IPS DF 4.7 (cell line): ENCODE results near the gene MAP3K1.
"Not testable (repeated sequence)": the region's sequence is repeated elsewhere in the genome, so short reads cannot be mapped to it uniquely, and the experiment has no call there.

ENCODE experiments used
- DNase-seq: peaks from one replicate; pipeline ENCODE4 v3.0.0-alpha.2; 2013; ENCODE audit warnings: low spot score; ENCODE audit errors: extremely low read depth

The MAP3K1 gene

GRCh38 chr5:56814963-56815657, at the start of gene MAP3K1:
TSS of gene MAP3K1 (plus strand) at chr5:56815549. CDS start at chr5:56815574, 25 bp downstream.
- no peak for DNase-seq

GRCh38 chr5:56766926-56767325, 48.4 kb upstream of the MAP3K1 start:
- no peak for DNase-seq

GRCh38 chr5:56769875-56770604, 45.3 kb upstream of the MAP3K1 start:
- DNase-seq: no peak

GRCh38 chr5:56772767-56773166, 42.6 kb upstream of the MAP3K1 start:
- DNase-seq: no peak

GRCh38 chr5:56774957-56775356, 40.4 kb upstream of the MAP3K1 start:
- DNase-seq: no peak

DNA sequence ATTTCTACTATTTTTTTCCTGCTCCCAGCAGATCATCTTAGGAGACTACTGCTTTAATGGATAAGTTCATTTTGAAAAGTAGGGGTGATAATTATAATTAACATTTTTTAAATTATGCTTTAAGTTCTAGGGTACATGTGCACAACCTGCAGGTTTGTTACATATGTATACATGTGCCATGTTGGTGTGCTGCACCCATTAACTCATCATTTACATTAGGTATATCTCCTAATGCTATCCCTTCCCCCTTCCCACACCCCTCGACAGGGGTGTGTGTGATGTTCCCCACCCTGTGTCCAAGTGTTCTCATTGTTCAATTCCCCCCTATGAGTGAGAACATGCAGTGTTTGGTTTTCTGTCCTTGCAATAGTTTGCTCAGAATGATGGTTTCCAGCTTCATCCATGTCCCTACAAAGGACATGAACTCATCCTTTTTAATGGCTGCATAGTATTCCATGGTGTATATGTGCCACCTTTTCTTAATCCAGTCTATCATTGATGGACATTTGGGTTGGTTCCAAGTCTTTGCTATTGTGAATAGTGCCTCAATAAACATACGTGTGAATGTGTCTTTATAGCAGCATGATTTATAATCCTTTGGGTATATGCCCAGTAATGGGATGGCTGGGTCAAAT, 39.0 kb upstream of the MAP3K1 start:
- not testable (repeated sequence) for DNase-seq

DNA sequence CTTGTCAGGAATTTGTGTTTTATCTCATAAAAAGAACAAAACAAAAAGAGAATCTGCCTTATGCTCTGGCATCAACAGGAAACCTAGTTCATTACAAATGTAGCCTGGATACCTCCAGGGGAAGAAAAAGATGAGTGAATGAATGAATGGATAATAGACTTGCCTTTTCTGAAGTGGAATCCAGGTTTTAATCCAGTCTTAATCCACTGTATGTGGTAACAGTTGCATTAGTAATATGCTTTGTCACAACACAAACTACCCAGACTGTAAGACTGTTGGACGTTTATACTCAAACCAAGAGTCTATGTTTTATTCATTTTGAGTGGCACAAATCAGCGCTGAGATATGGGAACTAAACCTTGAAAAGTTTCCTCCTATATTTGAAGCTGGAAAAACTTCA, 32.1 kb upstream of the MAP3K1 start:
- DNase-seq: no peak

DNA sequence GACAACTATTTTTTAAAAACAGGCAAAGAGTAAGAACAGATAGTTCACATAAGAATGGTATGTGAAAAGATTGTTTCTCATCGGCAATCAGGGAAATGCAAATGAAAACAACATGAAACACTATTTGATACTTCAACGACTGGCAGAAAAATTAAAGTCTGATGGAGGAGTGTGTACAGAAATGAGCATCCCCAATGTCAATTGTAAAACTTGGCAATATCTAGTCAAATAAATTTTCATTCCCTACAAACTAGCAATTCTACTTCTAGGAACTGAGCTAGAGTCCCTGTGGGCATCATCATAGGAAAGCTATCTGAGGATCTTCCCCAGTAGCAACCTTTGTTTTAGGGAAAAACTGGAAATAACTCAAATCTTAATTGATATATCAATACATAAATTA, 29.0 kb upstream of the MAP3K1 start:
- no peak for DNase-seq

DNA sequence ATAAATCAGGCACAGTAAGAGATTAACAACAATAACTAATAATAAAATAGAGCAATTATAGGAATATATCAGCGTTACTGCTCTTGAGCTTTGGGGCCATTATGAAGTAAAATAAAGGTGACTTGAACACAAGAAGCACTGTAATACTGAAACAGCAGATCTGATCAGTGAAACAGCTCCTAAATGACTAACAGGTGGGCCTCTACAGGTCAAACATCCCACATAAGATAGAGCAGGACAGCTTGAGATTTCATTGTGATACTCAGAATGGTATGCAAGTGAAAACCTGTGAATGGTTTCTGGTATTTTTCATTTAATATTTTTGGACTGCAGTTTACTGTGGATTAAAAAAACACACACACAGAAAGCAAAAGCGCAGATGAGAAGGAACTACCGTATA, 24.0 kb upstream of the MAP3K1 start:
- DNase-seq: no peak

DNA sequence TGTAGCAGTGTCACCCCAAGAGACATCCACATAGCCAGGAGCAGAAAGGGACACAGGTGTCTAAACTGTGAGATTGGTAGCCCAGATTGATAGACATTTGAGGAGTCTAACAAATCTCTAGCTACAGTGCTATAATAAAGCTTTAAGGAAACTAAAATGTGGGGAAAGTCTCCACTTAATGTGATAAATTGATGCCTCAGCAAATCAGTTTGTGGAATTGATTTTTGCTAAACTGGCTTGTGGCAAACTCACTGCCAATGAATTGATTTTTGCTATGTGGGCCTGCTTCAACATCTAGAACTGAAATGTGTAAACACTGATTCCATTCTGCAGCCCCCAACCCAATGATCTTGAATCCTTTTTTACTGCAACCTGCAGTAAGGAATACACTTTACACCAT, 16.8 kb upstream of the MAP3K1 start:
- no peak for DNase-seq

DNA sequence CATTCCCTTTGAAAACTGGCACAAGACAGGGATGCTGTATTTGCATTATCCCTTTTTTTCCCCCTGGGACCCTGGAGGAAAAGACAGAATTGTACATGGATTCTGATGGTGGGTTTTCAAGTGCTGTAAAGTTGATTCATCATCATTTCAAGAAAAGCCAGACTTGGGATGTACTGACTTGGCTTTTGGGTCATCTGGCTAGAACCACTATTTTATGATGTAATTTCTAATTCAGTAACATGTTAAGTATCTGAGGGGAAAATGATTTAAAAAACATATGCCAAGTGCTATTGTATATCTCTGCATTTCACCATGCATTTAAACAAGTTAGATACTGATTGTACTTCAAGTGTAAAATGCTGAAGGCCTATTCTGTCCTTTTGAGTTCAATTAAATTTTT, 15.2 kb upstream of the MAP3K1 start:
- no peak for DNase-seq

GRCh38 chr5:56801256-56801655, 14.1 kb upstream of the MAP3K1 start:
- no peak for DNase-seq

DNA sequence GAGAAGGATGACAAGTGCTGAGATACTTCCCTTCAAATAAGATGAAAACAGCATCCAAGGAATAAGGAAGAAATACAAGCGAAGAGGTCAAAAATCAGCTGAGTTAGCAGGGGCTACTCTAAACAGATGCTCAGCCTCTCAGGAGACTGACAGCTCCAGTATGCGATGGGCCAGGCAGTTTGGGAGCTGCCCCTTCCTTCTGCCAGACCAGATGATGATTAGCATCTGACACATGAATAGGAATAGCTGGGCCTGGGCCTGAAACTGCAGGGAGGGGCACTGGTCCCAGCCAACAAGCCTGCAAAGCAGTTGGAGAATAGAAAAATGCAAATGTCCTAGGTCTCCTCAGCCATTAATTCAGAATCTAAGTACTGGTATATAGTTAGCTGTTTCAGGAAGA, 13.1 kb upstream of the MAP3K1 start:
- DNase-seq: no peak

DNA sequence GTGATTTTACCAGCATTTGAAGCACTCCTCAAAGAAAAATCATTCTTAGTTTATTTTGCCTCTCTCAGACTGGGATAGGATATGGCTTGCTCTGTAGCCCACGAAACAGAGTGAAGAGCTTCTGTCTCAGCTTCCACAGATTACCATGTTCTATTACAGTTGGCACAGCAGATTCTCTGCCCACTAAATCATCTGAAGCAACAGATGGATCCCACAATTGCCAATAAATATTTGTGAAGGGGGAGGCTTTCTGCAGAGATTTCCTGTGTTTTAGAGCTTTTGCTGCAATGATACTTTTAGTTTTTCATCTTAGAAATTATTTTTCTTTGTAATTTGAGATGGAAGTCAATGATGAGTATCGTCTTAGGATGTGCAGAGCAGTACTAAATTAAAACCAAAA, 12.3 kb upstream of the MAP3K1 start:
- no peak for DNase-seq

DNA sequence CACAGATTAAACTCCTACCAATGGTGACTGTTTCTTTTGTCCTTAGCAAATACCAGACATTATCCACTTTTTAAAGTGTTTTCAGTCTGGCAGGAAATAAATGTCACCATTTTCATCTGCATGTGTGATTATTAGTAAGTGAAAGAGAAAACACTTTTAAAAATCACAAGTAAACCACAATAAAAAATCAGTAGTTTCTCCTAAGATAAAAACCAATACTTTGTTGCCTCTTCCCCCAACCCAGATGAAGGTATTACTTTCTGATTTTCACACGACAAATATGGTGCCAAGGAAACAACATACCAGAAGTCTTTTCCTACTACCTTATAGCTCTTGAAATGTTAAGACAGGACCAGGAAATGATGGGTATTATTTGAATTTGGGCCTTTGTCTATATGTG, 11.5 kb upstream of the MAP3K1 start:
- DNase-seq: no peak

- DNase-seq: no peak
These were observed 7.7 kb upstream of the MAP3K1 start for GRCh38 chr5:56807679-56808078.

GRCh38 chr5:56808211-56808610, 7.1 kb upstream of the MAP3K1 start:
- DNase-seq: no peak

GRCh38 chr5:56810826-56811225, 4.5 kb upstream of the MAP3K1 start:
- no peak for DNase-seq

GRCh38 chr5:56812110-56812509, 3.2 kb upstream of the MAP3K1 start:
- no peak for DNase-seq

DNA sequence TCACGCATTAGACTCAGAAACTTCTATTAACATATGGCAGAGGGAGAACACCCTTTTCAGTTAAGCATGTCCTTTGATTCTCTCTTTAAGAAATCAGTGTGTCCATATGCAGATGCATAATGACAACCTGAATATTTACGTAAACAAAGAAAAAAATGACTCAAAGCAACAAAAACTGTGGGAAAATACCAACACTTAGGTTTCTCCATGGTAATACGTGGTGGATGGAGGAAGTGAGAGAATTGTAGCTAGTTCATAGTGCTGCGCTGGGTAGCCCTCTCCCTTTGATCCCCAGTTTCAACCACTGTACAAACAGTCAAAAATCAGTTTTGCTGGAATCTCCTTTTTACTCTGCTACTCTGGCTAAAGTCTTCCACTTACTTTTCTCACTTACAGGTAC, 2.0 kb upstream of the MAP3K1 start:
- no peak for DNase-seq

- no peak for DNase-seq
These were observed 887 bp upstream of the MAP3K1 start for GRCh38 chr5:56814361-56814962.
